OCI-M2 (cell line): Measurements from ENCODE around the gene CHGA.

Source experiments
- DNase-seq: peaks from one replicate; lab custom pipeline; 2025; ENCODE audit not compliant: unreplicated experiment; lab: John Stamatoyannopoulos, UW

Gene CHGA

DNA sequence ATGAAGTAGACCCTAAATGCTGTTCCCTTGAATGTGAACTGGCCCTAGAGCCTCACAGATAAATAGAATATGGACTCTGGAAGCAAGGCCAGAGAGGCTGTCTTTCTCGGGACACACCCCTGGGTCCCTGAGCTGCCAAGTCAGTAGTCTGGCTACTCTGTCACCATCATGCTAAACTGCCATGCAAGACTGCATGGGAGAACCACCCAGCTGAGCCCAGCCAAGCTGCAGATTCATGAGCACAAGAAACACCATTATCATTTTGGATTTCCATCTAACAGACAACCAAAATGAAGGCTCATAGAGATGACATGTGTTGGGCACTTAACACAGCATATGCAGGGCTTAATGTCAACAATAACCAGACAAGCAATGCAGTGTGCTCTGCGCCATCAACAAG lies 53.3 kb downstream of the CHGA start:
- DNase-seq: no peak

DNA sequence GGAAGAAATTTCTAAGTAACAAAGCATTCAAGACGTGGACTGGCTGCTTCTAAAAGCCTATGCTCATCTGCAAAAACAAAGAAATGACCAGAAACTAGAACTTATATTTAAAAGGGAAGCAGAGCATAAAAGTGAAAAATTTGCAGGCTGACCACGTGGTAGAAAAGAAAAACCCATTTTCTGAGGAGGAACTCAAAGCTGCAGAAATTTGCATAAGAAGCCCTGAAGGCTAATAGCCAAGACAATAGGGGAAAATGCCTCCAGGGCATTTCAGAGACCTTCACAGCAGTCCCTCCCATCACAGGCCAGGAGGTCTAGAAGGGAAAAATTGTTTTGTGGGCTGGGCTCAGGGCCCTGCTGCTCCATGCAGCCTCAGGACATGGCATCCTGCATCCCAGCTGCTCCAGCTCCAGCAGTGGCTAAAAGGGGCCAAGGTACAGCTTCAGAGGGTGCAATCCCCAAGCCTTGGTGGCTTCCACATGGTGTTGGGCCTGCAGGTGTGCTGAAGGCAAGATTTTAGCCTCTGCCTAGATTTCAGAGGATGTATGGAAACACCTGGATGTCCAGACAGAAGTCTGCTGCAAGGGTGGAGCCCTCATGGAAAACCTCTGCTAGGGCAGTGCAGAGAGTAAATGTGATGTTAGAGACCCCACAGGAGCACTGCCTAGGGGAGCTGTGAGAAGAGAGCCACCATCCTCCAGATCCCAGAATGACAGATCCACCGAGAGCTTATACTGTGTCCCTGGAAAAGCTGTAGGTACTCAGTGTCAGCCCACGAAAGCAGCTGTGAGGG lies 55.5 kb downstream of the CHGA start:
- DNase-seq: no peak

DNA sequence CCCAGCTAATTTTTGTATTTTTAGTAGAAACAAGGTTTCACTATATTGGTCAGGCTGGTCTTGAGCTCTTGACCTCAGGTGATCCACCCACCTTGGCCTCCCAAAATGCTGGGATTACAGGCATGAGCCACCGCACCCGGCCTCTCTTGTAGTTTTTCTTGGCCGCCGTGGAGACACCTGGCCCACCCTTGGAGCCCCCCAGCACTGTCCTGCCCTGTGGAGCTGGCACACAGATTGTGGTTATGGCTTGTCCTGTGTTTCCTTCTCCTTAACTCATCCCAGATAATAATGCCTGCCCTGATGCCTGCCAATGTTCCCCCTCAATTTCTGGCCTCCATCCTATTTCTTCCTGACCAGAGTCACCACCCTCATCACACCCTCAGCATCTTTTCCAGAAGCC lies 57.9 kb downstream of the CHGA start:
- DNase-seq: no peak

DNA sequence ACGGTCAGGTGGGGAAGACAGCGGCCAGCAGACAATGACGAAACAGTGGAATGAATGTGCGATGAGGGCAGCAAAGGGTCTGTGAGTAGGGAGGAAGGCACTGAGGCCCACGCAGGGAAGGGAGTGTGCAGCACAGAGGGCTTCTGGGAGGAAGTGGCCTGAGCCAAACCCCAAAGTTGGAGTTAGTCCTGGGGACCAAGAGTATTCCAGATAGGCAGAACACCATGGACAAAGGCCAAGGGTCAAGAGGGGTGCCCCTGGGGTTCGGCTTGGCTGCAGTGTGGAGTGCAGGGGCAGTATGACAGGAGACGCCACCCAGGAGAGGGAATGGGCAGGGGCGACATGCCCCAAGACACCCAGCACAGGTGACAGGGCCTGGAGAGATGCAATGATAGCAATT lies 58.8 kb downstream of the CHGA start:
- no peak for DNase-seq

DNA sequence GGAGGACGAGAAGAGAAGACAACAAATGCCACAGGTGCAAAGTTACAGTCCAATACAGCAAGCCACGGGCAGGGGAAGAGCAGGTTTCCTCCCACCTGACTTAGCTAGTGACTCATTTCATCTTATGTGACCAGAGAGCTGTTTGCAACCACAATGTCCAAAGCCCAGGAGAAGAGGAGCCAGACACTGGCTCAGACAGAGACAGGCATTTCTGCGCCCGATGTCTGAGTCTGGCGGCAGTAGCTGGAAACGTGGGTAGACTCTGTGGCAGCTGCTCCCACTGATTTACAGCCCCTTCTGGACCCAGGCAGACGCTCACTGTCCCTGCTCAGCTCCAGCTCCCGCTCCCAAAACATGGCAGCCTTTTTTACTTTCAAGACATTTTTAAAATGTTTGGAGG lies 60.0 kb downstream of the CHGA start:
- DNase-seq: no peak

DNA sequence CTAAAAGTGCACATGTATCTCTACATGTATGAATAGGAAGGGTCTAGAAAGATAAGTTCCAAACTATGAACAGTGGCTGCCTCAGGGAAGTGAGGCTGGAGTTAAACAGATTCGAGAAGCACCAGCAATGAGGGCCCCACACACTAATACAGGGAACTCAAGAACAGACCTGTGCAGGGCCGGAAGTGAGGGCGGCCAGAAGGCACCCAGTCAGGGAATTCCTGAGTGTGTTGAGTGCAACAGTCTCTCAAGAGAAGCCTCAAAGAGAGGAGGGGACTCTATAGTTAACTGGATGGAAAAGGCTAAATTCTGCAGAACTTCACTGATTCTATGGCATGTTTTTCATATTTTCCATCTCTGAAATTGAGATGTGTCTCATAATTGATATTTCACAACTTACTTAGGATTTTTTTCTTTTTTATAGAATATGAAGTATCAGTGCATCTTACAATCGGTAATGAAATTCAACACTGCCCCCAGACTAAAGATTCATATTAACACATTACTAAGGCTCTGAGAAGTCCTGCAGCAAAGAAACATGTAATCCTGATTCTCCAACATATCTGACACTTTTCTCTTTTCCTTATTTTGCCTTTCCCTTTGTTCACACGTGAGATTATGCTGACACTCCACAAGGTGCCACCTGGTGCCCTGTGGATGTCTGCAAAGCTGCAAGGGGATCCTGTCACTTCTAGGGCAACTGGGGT lies 61.3 kb downstream of the CHGA start:
- DNase-seq: no peak
